GM23338 (cell line): Measurements from ENCODE around the gene EGFL6.

Source experiments
- EZH2 ChIP-seq: fragments of 200-600 bp; sonication (generic); IDR thresholded peaks from one replicate; pipeline ENCODE4 v1.8.0; 2017; ENCODE audit warnings: antibody characterized with exemption, mild to moderate bottlenecking, low read depth; ENCODE audit not compliant: unreplicated experiment
- JUNB ChIP-seq: IDR thresholded peaks from one replicate; pipeline ENCODE4 v1.6.1; 2016; ENCODE audit warnings: antibody characterized with exemption; ENCODE audit not compliant: unreplicated experiment
- POLR2AphosphoS5 ChIP-seq: IDR thresholded peaks from 2 replicates; pipeline ENCODE4 v1.6.1; 2016; ENCODE audit warnings: antibody characterized with exemption, low read depth
- REST ChIP-seq: IDR thresholded peaks from one replicate; pipeline ENCODE4 v1.6.1; 2018; ENCODE audit warnings: antibody characterized with exemption; ENCODE audit not compliant: unreplicated experiment
- ZNF331 ChIP-seq: fragments of 250-450 bp; sonication (Bioruptor Pico); IDR thresholded peaks from 2 replicates; pipeline ENCODE4 v1.5.0; 2020; ENCODE audit warnings: low read depth, mild to moderate bottlenecking, moderate library complexity
- TF ChIP-seq, protein P1 (sequence below), 2 experiments: fragments of 200-600 bp in 1 of 2; sonication (generic) in 1 of 2; conservative IDR thresholded peaks; 2 replicates each; pipeline versions ENCODE4 v1.5.1 to v1.6.1; 2016 to 2017; ENCODE audit warnings: antibody characterized with exemption in 2 of 2, low read depth in 2 of 2, mild to moderate bottlenecking in 2 of 2, moderate library complexity in 1 of 2

DNA sequence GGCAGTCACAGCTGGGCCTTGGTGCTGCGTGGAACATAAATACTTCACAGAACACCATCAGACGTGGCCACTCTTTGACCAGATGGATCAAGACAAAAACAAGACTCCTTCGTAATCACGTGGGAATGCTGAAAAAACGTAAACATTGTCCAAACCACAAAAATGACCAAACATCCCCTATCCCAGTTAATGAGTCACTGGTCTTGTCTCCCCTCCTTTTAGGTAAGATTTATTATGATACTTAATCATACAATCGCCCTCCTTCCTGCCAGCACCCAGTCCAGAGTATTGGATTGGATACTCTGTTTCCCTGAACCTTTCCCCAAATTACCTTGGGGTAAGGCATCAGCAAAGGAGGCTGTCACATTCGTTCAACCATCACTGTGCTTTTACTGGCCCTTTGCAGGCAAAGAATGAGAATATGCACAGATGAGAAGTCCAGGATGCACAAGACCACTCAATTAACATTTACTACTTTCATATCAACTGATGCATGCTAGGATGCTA lies 82.9 kb downstream of the EGFL6 start:
- no peak for TF ChIP-seq EZH2
- TF ChIP-seq, protein P1, sequence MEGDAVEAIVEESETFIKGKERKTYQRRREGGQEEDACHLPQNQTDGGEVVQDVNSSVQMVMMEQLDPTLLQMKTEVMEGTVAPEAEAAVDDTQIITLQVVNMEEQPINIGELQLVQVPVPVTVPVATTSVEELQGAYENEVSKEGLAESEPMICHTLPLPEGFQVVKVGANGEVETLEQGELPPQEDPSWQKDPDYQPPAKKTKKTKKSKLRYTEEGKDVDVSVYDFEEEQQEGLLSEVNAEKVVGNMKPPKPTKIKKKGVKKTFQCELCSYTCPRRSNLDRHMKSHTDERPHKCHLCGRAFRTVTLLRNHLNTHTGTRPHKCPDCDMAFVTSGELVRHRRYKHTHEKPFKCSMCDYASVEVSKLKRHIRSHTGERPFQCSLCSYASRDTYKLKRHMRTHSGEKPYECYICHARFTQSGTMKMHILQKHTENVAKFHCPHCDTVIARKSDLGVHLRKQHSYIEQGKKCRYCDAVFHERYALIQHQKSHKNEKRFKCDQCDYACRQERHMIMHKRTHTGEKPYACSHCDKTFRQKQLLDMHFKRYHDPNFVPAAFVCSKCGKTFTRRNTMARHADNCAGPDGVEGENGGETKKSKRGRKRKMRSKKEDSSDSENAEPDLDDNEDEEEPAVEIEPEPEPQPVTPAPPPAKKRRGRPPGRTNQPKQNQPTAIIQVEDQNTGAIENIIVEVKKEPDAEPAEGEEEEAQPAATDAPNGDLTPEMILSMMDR (conservative IDR thresholded peaks at IDR 0.05; ENCODE audit: low read depth in 2 of 2): no peak
- no peak for TF ChIP-seq REST
- no peak for TF ChIP-seq JUNB
- TF ChIP-seq ZNF331 (CRISPR knock-in tag): no peak
- TF ChIP-seq POLR2AphosphoS5: no peak
